ENCODE measurements around the gene CNTNAP2.

GRCh38 chr7:147412782-147413556, 1296.4 kb downstream of the CNTNAP2 start:
- TF ChIP-seq CTCF (IDR thresholded peaks at IDR 0.05) (no peak), POLR2AphosphoS5 (IDR thresholded peaks at IDR 0.05; ENCODE audit: insufficient read depth in 1 of 2, low read depth in 1 of 2) (no peak)
